Germinal center (tissue), 1 donor: ENCODE data around the gene CTTN.

ENCODE experiments used
- DNase-seq: peaks from one replicate; pipeline ENCODE4 v3.0.0; 2012; ENCODE audit warnings: mixed read lengths, low spot score

The CTTN gene

DNA sequence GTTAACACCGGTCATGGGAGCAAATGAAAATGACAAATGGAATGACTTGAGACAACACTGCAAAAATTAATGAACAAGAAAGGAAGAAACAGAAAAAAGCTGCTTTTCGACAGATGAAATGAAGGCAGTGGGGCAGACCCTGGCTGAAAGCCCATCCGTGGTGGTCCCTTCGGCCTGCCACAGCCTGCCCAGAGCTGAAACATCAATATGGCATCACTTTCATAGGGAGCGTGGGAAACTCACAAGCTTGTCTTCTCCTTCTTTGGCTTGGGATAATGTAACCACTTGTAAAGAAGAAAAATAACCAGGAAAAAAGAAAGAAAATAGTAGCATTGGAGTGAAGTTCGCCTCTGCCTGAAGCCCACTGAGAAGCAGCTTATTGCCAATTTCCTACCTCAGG, 78.8 kb downstream of the CTTN start:
- DNase-seq = no peak

DNA sequence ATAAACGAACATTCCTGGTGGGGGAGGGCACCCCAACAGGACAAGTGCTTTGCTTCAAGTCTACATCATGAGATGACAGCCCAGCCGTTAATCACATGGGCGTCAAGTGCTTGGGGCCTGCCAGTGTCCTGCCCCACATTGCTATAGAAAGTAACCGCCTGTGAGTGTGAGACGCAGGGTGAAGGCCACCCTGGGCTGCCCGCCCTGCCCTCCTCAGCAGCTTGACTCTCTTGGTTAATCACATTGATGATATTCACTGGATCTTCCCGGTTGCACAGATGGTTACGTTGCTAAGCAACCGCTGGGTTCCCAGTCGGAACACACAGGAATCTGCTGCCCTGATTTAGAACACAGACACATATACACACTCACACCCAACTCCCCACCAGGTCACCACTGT, 79.3 kb downstream of the CTTN start:
- DNase-seq = no peak

DNA sequence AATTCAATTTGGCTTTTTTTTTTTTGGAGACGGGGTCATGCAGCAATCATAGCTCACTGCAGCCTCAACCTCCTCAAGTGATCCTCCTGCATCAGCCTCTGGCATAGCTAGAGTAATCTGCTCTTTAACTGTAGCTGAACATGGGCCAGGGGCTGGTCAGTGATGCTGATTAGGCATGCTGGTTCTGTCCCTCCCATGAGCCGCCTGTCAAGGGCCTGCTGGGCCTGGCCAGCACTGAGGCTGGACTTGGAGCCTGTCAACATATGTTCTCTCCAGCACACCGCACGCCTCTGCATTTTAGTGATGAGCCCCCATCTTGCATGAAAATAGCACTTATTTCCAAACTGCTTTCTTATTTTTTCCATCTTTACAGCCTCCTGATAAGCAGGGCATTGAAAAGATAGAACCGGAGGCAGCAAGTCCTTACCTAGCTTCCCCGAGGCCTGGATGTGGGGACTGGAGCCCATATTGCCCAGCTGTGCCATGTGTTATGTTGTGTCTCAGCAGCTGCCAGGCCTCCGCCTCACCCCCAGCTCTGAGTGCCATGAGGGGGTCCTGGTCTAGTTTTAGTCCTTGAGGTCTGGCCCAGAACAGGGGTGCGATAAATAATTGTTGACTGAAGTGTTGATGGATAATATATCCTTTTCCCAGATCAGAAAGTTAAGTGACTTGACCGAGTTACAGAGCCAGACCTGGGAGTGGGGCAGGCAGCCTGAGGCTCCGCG, 80.0 kb downstream of the CTTN start:
- no peak for DNase-seq

- no peak for DNase-seq
These were observed 82.4 kb downstream of the CTTN start for GRCh38 chr11:70480711-70481110.

DNA sequence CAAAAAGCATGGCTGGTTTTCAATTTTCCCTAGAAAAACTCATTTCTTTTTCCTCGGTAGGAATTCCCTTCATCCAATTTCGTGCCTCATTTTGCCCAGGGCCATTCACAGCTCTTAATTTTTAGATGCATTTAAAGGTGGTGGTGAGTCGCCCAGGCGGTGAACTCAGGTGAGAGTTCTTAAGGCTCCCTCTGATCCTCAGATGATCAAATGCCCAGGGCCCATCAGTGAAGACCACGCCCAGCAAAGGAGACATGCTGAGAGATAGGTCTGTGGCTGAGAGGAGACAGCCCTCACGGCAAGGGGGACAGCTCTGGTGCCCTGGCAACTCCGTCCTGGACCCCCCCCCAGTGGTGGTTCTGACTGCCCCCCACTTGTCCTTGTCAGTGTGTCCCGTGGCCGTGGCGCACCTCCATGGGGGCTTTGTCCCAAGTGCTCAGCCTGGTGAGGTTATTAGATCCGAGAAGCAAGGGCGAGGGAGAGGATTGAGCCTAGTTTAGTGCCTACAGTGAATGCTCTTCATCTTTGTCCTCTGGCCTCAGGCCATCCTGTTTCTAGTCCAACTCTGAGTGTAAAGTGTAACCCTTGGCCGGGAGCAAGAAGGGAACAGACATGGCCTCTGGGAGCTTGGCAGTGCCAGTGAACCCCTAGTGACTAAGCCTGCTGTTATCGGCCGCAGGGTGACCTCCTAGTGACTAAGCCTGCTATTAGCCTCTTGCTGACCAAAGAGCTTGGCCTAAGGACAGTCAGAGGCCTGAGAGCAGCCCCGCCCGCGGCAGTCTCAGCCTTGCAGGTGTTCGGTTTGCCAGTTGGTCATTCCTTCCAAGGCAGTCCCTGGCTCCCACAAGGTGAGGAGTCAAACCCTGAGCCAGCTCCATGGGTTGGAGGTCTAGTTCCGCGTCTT, 83.5 kb downstream of the CTTN start:
- DNase-seq = no peak

DNA sequence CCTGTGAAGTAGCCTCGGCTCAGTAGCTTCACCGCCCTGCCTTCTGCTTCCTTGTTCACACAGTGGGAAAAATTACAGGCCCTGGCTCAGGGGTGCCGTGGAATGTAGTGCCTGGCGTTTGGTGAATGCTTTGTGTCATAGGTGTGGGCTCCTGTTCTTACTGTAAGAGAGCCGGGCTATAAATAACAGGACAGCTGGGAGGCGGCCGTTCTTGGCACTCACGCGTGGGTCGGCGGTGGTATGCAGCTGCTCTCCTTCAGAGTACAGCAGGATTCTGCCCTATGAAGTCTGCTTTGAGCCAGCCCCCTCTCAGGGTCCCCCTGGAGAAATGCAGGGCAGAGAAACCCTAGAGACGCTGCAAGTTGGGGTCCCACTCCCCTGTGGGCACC, 84.2 kb downstream of the CTTN start:
- DNase-seq = no peak

- peak; percentile 65 for DNase-seq
These were observed 84.9 kb downstream of the CTTN start for GRCh38 chr11:70483077-70483861.

DNA sequence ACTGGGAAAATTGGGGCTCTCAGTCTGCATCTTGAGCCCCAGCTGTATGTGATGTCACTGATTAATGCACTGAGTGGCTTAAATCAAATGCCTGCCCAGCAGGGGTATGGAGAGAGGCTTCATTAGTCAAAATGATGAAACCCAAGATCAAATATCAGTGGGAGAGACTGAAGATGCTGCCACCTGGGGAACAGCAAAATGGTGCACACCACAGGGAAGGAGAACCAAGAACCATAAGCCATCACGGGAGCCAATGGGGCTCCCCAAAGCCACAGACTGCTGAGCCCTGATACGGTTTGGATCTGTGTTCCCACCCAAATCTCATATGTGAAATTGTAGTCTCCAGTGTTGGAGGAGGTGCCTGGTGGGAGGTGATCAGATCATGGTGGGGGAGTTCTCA, 85.6 kb downstream of the CTTN start:
- no peak for DNase-seq

GRCh38 chr11:70485326-70486025, 87.1 kb downstream of the CTTN start:
- DNase-seq = no peak

- no peak for DNase-seq
These were observed 87.7 kb downstream of the CTTN start for GRCh38 chr11:70486026-70486415.
